HCT116 (cell line): Measurements from ENCODE around the gene NUDT4B.
"Not testable (repeated sequence)": the region's sequence is repeated elsewhere in the genome, so short reads cannot be mapped to it uniquely, and the experiment has no call there.

Experiments
- ATF3 ChIP-seq: IDR thresholded peaks from 2 replicates; pipeline ENCODE4 v1.6.1; 2012
- CTCF ChIP-seq, 3 experiments: fragments of 200-600 bp in 1 of 3; sonication (generic) in 1 of 3; IDR thresholded peaks in 2 of 3; conservative IDR thresholded peaks in 1 of 3; 2 replicates each; pipeline ENCODE4 v1.5.1; 2012 to 2017; ENCODE audit warnings: low read depth in 2 of 3, low read length in 2 of 3, antibody characterized with exemption in 1 of 3, borderline replicate concordance in 1 of 3, control low read depth in 1 of 3, mild to moderate bottlenecking in 1 of 3, mixed read lengths in 1 of 3, mixed run types in 1 of 3, moderate library complexity in 1 of 3; ENCODE audit not compliant: insufficient read depth in 1 of 3
- EZH2 ChIP-seq: fragments of 200-600 bp; sonication (generic); IDR thresholded peaks from 2 replicates; pipeline ENCODE4 v1.6.1; 2017; ENCODE audit warnings: antibody characterized with exemption, mixed run types
- EZH2phosphoT487 ChIP-seq: fragments of 200-600 bp; IDR thresholded peaks from 2 replicates; pipeline ENCODE4 v1.6.1; 2018; ENCODE audit warnings: antibody characterized with exemption, borderline replicate concordance
- JUND ChIP-seq: IDR thresholded peaks from 2 replicates; pipeline ENCODE4 v1.6.1; 2012
- MAX ChIP-seq: IDR thresholded peaks from 2 replicates; pipeline ENCODE4 v1.6.1; 2012
- POLR2A ChIP-seq: IDR thresholded peaks from 2 replicates; pipeline ENCODE4 v1.7.0; 2011; ENCODE audit warnings: borderline replicate concordance; ENCODE audit not compliant: insufficient read depth, insufficient read length; ENCODE audit errors: extremely low read depth
- POLR2AphosphoS5 ChIP-seq: IDR thresholded peaks from 2 replicates; pipeline ENCODE4 v1.6.1; 2011; ENCODE audit warnings: mild to moderate bottlenecking, low read depth, low read length, moderate library complexity
- RAD21 ChIP-seq: IDR thresholded peaks from 2 replicates; pipeline ENCODE4 v1.6.1; 2012; ENCODE audit warnings: low read depth, mild to moderate bottlenecking
- SP1 ChIP-seq: IDR thresholded peaks from 2 replicates; pipeline ENCODE4 v1.6.1; 2012; ENCODE audit warnings: low read depth
- TCF7L2 ChIP-seq: IDR thresholded peaks from 2 replicates; pipeline ENCODE4 v1.7.0; 2011; ENCODE audit warnings: borderline replicate concordance, inconsistent platforms; ENCODE audit not compliant: insufficient read depth, insufficient read length; ENCODE audit errors: extremely low read depth
- YY1 ChIP-seq: IDR thresholded peaks from 2 replicates; pipeline ENCODE4 v1.6.1; 2011; ENCODE audit warnings: low read length, low read depth, moderate library complexity, mild to moderate bottlenecking; ENCODE audit not compliant: insufficient replicate concordance; ENCODE audit errors: extremely low read depth
- ZBTB33 ChIP-seq: IDR thresholded peaks from 2 replicates; pipeline ENCODE4 v1.6.1; 2011; ENCODE audit warnings: mild to moderate bottlenecking, low read length, moderate library complexity; ENCODE audit not compliant: insufficient replicate concordance; ENCODE audit errors: extremely low read depth

GRCh38 chr1:148712353-148712752, 36.2 kb upstream of the NUDT4B start:
- TF ChIP-seq TCF7L2; SP1; CTCF (IDR thresholded peaks at IDR 0.05 in 2 of 3, conservative IDR thresholded peaks at IDR 0.05 in 1 of 3; ENCODE audit: borderline replicate concordance in 1 of 3, insufficient read depth in 1 of 3, low read depth in 2 of 3, low read length in 2 of 3); ZBTB33; POLR2AphosphoS5; EZH2phosphoT487; MAX; RAD21; POLR2A; JUND; ATF3; YY1; EZH2: not testable (repeated sequence)
